H1 (cell line): ENCODE measurements around the gene OSBPL2. TPM values are rescaled to one million over a fixed set of nuclear protein-coding genes. Genes with fewer than 3 reads are reported as not detected.

Source experiments
- CTCF ChIA-PET: fragments of 300-600 bp; sonication (Branson Sonifier 250); formaldehyde crosslinking; loops from one replicate; lab custom pipeline; 2021; ENCODE audit not compliant: partially characterized antibody; lab: Charles Lee
- POLR2A ChIA-PET: fragments of 300-600 bp; sonication (Branson Sonifier 250); formaldehyde crosslinking; loops from one replicate; lab custom pipeline; 2021; ENCODE audit warnings: inconsistent platforms; ENCODE audit not compliant: partially characterized antibody; lab: Charles Lee
- DNase-seq, 2 experiments: peaks; one replicate each; pipeline versions ENCODE4 v3.0.0 to v3.0.0-alpha.2; 2010 to 2022; ENCODE audit warnings: low spot score in 2 of 2, low read depth in 1 of 2, mixed read lengths in 1 of 2
- FAIRE-seq: peaks from 2 replicates; lab custom pipeline; 2011; peaks lifted over from hg19 to GRCh38; lab: Jason Lieb, UNC
- H2AFZ ChIP-seq: 2 replicates; pipeline ENCODE4 v1.8.1; 2012; ENCODE audit warnings: low read length, inconsistent platforms
- H2AK5ac ChIP-seq: 2 replicates; pipeline ENCODE4 v1.6.1; 2013; ENCODE audit warnings: low read depth, low read length
- H2BK120ac ChIP-seq: replicated peaks from 2 replicates; pipeline ENCODE3; 2013; ENCODE audit warnings: low read depth, low read length, inconsistent platforms
- H2BK12ac ChIP-seq: 2 replicates; pipeline ENCODE4 v1.6.1; 2013; ENCODE audit warnings: low read depth, low read length
- H2BK15ac ChIP-seq: 2 replicates; pipeline ENCODE4 v1.6.1; 2013; ENCODE audit warnings: low read length
- H2BK20ac ChIP-seq: 2 replicates; pipeline ENCODE4 v1.6.1; 2013; ENCODE audit warnings: low read length
- H2BK5ac ChIP-seq: 2 replicates; pipeline ENCODE4 v1.6.1; 2013; ENCODE audit warnings: low read depth, low read length
- H3K14ac ChIP-seq: 2 replicates; pipeline ENCODE4 v1.6.1; 2013; ENCODE audit warnings: inconsistent platforms; ENCODE audit not compliant: insufficient read length
- H3K18ac ChIP-seq: 2 replicates; pipeline ENCODE4 v1.6.1; 2013; ENCODE audit warnings: low read length; ENCODE audit errors: extremely low read depth
- H3K23ac ChIP-seq: 2 replicates; pipeline ENCODE4 v1.6.1; 2013; ENCODE audit warnings: inconsistent platforms; ENCODE audit not compliant: insufficient read length
- H3K23me2 ChIP-seq: 2 replicates; pipeline ENCODE4 v1.6.1; 2013; ENCODE audit warnings: low read depth, low read length
- H3K27ac ChIP-seq: 2 replicates; pipeline ENCODE4 v1.6.1; 2011; ENCODE audit warnings: low read depth, low read length, inconsistent platforms
- H3K27me3 ChIP-seq, 4 experiments: replicated peaks in 1 of 4; 1 replicate in 1 of 4; 2 replicates in 3 of 4; pipeline versions ENCODE4 v1.6.1 to v1.8.1; 2011 to 2013; ENCODE audit warnings: low read length in 3 of 4, mild to moderate bottlenecking in 3 of 4, inconsistent platforms in 2 of 4, mixed read lengths in 2 of 4, moderate library complexity in 1 of 4; ENCODE audit not compliant: control insufficient read depth in 3 of 4, insufficient read depth in 3 of 4; ENCODE audit errors: extremely low read depth in 1 of 4
- H3K36me3 ChIP-seq, 4 experiments: 2 replicates each; pipeline versions ENCODE4 v1.6.1 to v1.8.1; 2011 to 2013; ENCODE audit warnings: mild to moderate bottlenecking in 4 of 4, low read length in 3 of 4, moderate library complexity in 2 of 4, control low read depth in 1 of 4, inconsistent platforms in 1 of 4; ENCODE audit not compliant: insufficient read depth in 4 of 4, control insufficient read depth in 2 of 4
- H3K4ac ChIP-seq: replicated peaks from 2 replicates; pipeline ENCODE3; 2013; ENCODE audit warnings: low read length, low read depth, mixed read lengths, inconsistent platforms; ENCODE audit not compliant: insufficient read length
- H3K4me1 ChIP-seq, 4 experiments: replicated peaks in 1 of 4; 1 replicate in 1 of 4; 2 replicates in 3 of 4; pipeline versions ENCODE4 v1.6.1 to v1.8.1; 2011 to 2013; ENCODE audit warnings: low read length in 3 of 4, inconsistent platforms in 2 of 4, mixed read lengths in 1 of 4; ENCODE audit not compliant: insufficient read depth in 4 of 4, control insufficient read depth in 3 of 4
- H3K4me2 ChIP-seq, 2 experiments: 2 replicates each; pipeline versions ENCODE4 v1.6.1 to v1.8.1; 2011 to 2013; ENCODE audit warnings: low read depth in 2 of 2, low read length in 2 of 2, control low read depth in 1 of 2, inconsistent platforms in 1 of 2, mild to moderate bottlenecking in 1 of 2; ENCODE audit not compliant: insufficient read depth in 1 of 2
- H3K4me3 ChIP-seq, 4 experiments: fragments of 200-600, 300-600 bp in 1 of 4; sonication (generic), shearing (Covaris generic), sonication (Bioruptor Twin) in 1 of 4; 2 replicates each; pipeline versions ENCODE4 v1.5.1 to v1.8.1; 2011 to 2016; ENCODE audit warnings: low read length in 4 of 4, low read depth in 3 of 4, control low read depth in 2 of 4, inconsistent platforms in 2 of 4, mild to moderate bottlenecking in 2 of 4, mixed read lengths in 1 of 4, moderate library complexity in 1 of 4; ENCODE audit not compliant: insufficient read depth in 2 of 4; ENCODE audit errors: extremely low read depth in 1 of 4
- H3K56ac ChIP-seq: replicated peaks from 2 replicates; pipeline ENCODE3; 2013; ENCODE audit warnings: low read depth, mild to moderate bottlenecking, mixed read lengths, low read length, inconsistent platforms; ENCODE audit not compliant: insufficient read length
- H3K79me1 ChIP-seq: 2 replicates; pipeline ENCODE4 v1.6.1; 2013; ENCODE audit warnings: low read depth, low read length, control low read depth
- H3K79me2 ChIP-seq, 2 experiments: 2 replicates each; pipeline versions ENCODE4 v1.6.1 to v1.8.1; 2012 to 2013; ENCODE audit warnings: low read length in 2 of 2, mild to moderate bottlenecking in 2 of 2, inconsistent platforms in 1 of 2; ENCODE audit not compliant: insufficient read depth in 2 of 2, control insufficient read depth in 1 of 2
- H3K9ac ChIP-seq, 4 experiments: replicated peaks in 1 of 4; 1 replicate in 1 of 4; 2 replicates in 3 of 4; pipeline versions ENCODE4 v1.6.1 to v1.8.1; 2011 to 2013; ENCODE audit warnings: low read depth in 3 of 4, low read length in 3 of 4, control low read depth in 2 of 4, mild to moderate bottlenecking in 2 of 4, moderate library complexity in 2 of 4, inconsistent platforms in 1 of 4; ENCODE audit errors: extremely low read depth in 1 of 4
- H3K9me3 ChIP-seq, 2 experiments: 2 replicates each; pipeline versions ENCODE4 v1.6.1 to v1.8.1; 2012 to 2013; ENCODE audit warnings: mild to moderate bottlenecking in 2 of 2, moderate library complexity in 2 of 2, control low read depth in 1 of 2, inconsistent platforms in 1 of 2, low read depth in 1 of 2, low read length in 1 of 2, mixed read lengths in 1 of 2; ENCODE audit not compliant: insufficient read depth in 2 of 2
- H4K20me1 ChIP-seq, 2 experiments: replicated peaks in 1 of 2; 2 replicates each; pipeline versions ENCODE3 to v1.8.1; 2011 to 2013; ENCODE audit warnings: inconsistent platforms in 2 of 2, low read length in 2 of 2, mild to moderate bottlenecking in 1 of 2; ENCODE audit not compliant: insufficient read depth in 2 of 2, control insufficient read depth in 1 of 2
- H4K5ac ChIP-seq: 2 replicates; pipeline ENCODE4 v1.6.1; 2013; ENCODE audit warnings: low read length, low read depth, mixed read lengths, inconsistent platforms; ENCODE audit not compliant: insufficient read length
- H4K8ac ChIP-seq: 2 replicates; pipeline ENCODE4 v1.8.0; 2013; ENCODE audit warnings: mild to moderate bottlenecking, moderate library complexity, low read length, inconsistent platforms; ENCODE audit not compliant: insufficient read depth; ENCODE audit errors: extremely low read depth
- H4K91ac ChIP-seq: replicated peaks from 2 replicates; pipeline ENCODE3; 2013; ENCODE audit warnings: low read length, mixed read lengths, inconsistent platforms; ENCODE audit not compliant: insufficient read length
- CTBP2 ChIP-seq: IDR thresholded peaks from 2 replicates; pipeline ENCODE4 v1.7.0; 2011; ENCODE audit warnings: borderline replicate concordance, mild to moderate bottlenecking, moderate library complexity, mixed read lengths, low read length; ENCODE audit not compliant: insufficient read depth, insufficient read length
- KDM4A ChIP-seq: IDR thresholded peaks from one replicate; pipeline ENCODE4 v1.7.1; 2012; ENCODE audit warnings: low read depth, mild to moderate bottlenecking, moderate library complexity, low read length, inconsistent platforms; ENCODE audit not compliant: severe bottlenecking
- PHF8 ChIP-seq: fragments of 200-600 bp; sonication (generic); conservative IDR thresholded peaks from 2 replicates; pipeline ENCODE4 v1.7.1; 2012; ENCODE audit warnings: low read depth, mild to moderate bottlenecking, inconsistent platforms, low read length, moderate library complexity
- POLR2AphosphoS5 ChIP-seq: IDR thresholded peaks from 2 replicates; pipeline ENCODE4 v1.6.1; 2011; ENCODE audit warnings: low read depth, low read length
- RNF2 ChIP-seq: fragments of 200-900, 300-1000 bp; sonication (generic); IDR thresholded peaks from 2 replicates; pipeline ENCODE4 v1.7.1; 2016; ENCODE audit warnings: borderline replicate concordance, low read depth, mild to moderate bottlenecking, antibody characterized with exemption, low read length; ENCODE audit not compliant: poor library complexity, severe bottlenecking; ENCODE audit errors: missing control alignments
- SRF ChIP-seq: IDR thresholded peaks from 2 replicates; pipeline ENCODE4 v1.6.1; 2011; ENCODE audit warnings: mild to moderate bottlenecking, low read depth, low read length, moderate library complexity
- SUZ12 ChIP-seq: fragments of 200-600 bp; sonication (generic); IDR thresholded peaks from 2 replicates; pipeline ENCODE4 v1.6.1; 2012; ENCODE audit warnings: mild to moderate bottlenecking, inconsistent platforms, low read length, moderate library complexity, mixed read lengths
- TBP ChIP-seq: IDR thresholded peaks from 2 replicates; pipeline ENCODE4 v1.6.1; 2011; ENCODE audit warnings: low read depth, low read length, improper control_type of control experiment
- WGBS, 2 experiments: shearing (Covaris generic) in 1 of 2; methylation state at CpG; one replicate each; pipeline versions ENCODE4 v1.1.6 to v1.1.7; 2013 to 2015; ENCODE audit warnings: low lambda C conversion rate in 2 of 2, mixed read lengths in 2 of 2, inconsistent platforms in 1 of 2, low coverage in 1 of 2, missing lambda C conversion rate in 1 of 2; ENCODE audit not compliant: insufficient replicate concordance in 2 of 2, insufficient coverage in 1 of 2, insufficient read length in 1 of 2; ENCODE audit errors: extremely low coverage in 1 of 2, missing lambda C conversion rate in 1 of 2; 5-methylcytosine and 5-hydroxymethylcytosine counted together
- polyA plus RNA-seq, 7 experiments: library from polyadenylated mRNA; depleted of rRNA in 3 of 7; stranded (reverse) in 5 of 7; unstranded in 2 of 7; fragments of >200 nt in 5 of 7; fragments of 200-250 nt in 2 of 7; gene quantifications; 1 replicate in 5 of 7; 2 replicates in 1 of 7; 4 replicates in 1 of 7; pipeline versions ENCODE4 v1.2.1 to v1.2.3, GENCODE V29; 2011 to 2013; ENCODE audit warnings: missing spikeins in 2 of 7, mixed read lengths in 2 of 7
- total RNA-seq: library from RNA; stranded (reverse); fragmentation: NEBNext Ultra II Directional; extraction: Animal tissue kit (Norgen Biotek cat#: 25700); gene quantifications from 2 replicates; pipeline ENCODE4 v1.2.1, GENCODE V29; 2021
- TF ChIP-seq, protein P1 (sequence below): IDR thresholded peaks from 2 replicates; pipeline ENCODE4 v1.6.1; 2012; ENCODE audit warnings: low read length, inconsistent platforms
- TF ChIP-seq, protein P2 (sequence below): IDR thresholded peaks from 2 replicates; pipeline ENCODE4 v1.6.1; 2011; ENCODE audit warnings: low read depth, mild to moderate bottlenecking, low read length; ENCODE audit not compliant: insufficient read depth

The OSBPL2 gene
- total and polyA plus RNA-seq, 2 of the 8 experiments (the other 6 are each of a cell fraction or from before 2014, with no cell fraction given), result 11.7 to 42.4 TPM

DNA sequence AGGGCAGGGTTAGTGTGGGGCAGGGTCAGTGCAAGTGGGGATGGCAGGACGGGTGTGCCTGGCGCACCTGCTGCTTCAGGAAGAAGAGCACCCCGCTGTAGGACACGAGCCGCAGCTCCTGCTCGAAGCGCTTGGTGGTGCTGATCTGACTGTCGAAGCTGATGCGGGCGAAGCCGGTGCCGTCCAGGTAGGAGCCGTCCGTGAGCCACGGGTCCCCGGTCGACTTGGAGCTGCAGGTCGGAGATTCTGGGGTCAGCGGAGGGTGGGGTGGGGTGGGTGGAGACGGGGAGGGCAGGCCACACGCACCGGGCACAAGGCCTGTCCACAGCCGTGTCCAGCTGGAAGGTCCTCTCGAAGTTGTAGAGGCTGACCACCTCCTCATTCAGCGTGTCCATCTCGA is 74.7 kb downstream of the OSBPL2 start:
- no peaks in the 10 kb centered on the region; a peak in 1 of 4 replicates for H3K79me2 ChIP-seq
- no peak overlapping the region for H2BK120ac ChIP-seq
- no peak overlapping the region for H2AFZ ChIP-seq
- no peaks in the 10 kb centered on the region for H3K23me2 ChIP-seq
- H3K14ac ChIP-seq, result no peak overlapping the region
- no peak overlapping the region for H3K56ac ChIP-seq
- 99% methylated on average over 18 of the region's 26 CpGs; no CpG with 5 or more reads in 1 of the 2 experiments for WGBS, 2 experiments
- H3K79me1 ChIP-seq, result no peaks in the 10 kb centered on the region
- no peak overlapping the region for H4K5ac ChIP-seq
- no peak overlapping the region for H3K4ac ChIP-seq
- DNase-seq (no peak), FAIRE-seq (no peak)
- CTCF ChIA-PET, result interaction anchor here (1.2 to 1.4 kb wide), 3 partner anchors 12 to 57 kb away, joined by 3 to 4 read pairs (median 4); no protein-coding TSS in a partner anchor
- H4K8ac ChIP-seq, result no peak overlapping the region
- peaks cover 44 to 93% (median 77%) of the 10 kb centered on the region in 4 experiments for H3K36me3 ChIP-seq
- H4K20me1 ChIP-seq, result peaks cover under 1 to 17% of the 10 kb centered on the region in 2 experiments
- H2BK15ac ChIP-seq, result no peak overlapping the region
- no peak overlapping the region for H2BK20ac ChIP-seq
- no peak overlapping the region for H2AK5ac ChIP-seq
- no peak overlapping the region for H3K4me2 ChIP-seq
- POLR2A ChIA-PET, result interaction anchor here (1.0 to 11.7 kb wide), 3 partner anchors 9 to 75 kb away, joined by 5 to 151 read pairs (median 96); partner anchors contain the start of gene RPS21
- no peak overlapping the region for H3K18ac ChIP-seq
- H4K91ac ChIP-seq, result no peak overlapping the region
- H3K9me3 ChIP-seq, result peaks cover 0 to 11% of the 10 kb centered on the region in 2 experiments; a peak in 2 of 4 replicates
- H3K27me3 ChIP-seq, result no peaks in the 10 kb centered on the region
- H3K4me3 ChIP-seq, result no peak overlapping the region
- no peaks in the 10 kb centered on the region for H3K4me1 ChIP-seq
- no peak overlapping the region for H3K27ac ChIP-seq
- H2BK12ac ChIP-seq, result no peak overlapping the region
- H3K9ac ChIP-seq, result no peak overlapping the region
- no peak overlapping the region for H2BK5ac ChIP-seq
- no peak overlapping the region for H3K23ac ChIP-seq
- TF ChIP-seq POLR2AphosphoS5 (no peak), RNF2 (no peak), KDM4A (no peak), SUZ12 (no peak), CTBP2 (no peak), PHF8 (no peak), TBP (no peak), SRF (no peak)
- TF ChIP-seq, protein P1, sequence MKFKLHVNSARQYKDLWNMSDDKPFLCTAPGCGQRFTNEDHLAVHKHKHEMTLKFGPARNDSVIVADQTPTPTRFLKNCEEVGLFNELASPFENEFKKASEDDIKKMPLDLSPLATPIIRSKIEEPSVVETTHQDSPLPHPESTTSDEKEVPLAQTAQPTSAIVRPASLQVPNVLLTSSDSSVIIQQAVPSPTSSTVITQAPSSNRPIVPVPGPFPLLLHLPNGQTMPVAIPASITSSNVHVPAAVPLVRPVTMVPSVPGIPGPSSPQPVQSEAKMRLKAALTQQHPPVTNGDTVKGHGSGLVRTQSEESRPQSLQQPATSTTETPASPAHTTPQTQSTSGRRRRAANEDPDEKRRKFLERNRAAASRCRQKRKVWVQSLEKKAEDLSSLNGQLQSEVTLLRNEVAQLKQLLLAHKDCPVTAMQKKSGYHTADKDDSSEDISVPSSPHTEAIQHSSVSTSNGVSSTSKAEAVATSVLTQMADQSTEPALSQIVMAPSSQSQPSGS, result no peak
- TF ChIP-seq, protein P2, sequence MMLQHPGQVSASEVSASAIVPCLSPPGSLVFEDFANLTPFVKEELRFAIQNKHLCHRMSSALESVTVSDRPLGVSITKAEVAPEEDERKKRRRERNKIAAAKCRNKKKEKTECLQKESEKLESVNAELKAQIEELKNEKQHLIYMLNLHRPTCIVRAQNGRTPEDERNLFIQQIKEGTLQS, result no peak
